Measurements from ENCODE around the gene VWA3B. TPM values are rescaled to one million over a fixed set of nuclear protein-coding genes. Genes with fewer than 3 reads are reported as not detected.

The VWA3B gene
- total and polyA plus RNA-seq, 4 donors, result 3.5 to 29.2 (median 11.2) TPM

DNA sequence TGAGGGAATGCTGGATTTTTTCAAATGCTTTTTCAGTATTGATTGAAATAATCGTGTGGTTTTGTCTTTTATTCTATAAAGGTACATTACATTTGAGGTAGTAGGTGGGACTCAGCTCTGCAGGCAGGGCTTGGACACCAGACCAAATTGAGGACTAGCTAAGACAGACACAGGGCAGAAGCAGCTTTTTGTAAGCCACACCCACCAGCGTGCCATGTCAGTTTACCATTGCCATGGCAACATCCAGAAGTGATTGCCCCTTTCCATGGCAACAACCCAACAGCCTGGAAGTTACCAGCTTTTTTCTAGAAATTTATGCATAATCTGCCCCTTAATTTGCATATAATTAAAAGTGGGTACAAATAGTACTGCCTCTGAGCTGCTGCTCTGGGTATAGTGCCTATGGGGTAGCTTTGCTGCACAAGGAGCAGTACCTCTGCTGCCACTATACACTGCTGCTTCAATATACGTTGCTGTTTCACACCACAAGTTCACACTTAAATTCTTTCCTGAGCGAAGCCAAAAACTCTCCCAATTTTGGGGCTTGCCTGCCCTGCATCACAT, 23.6 kb upstream of the VWA3B start:
- TF ChIP-seq, protein P1, sequence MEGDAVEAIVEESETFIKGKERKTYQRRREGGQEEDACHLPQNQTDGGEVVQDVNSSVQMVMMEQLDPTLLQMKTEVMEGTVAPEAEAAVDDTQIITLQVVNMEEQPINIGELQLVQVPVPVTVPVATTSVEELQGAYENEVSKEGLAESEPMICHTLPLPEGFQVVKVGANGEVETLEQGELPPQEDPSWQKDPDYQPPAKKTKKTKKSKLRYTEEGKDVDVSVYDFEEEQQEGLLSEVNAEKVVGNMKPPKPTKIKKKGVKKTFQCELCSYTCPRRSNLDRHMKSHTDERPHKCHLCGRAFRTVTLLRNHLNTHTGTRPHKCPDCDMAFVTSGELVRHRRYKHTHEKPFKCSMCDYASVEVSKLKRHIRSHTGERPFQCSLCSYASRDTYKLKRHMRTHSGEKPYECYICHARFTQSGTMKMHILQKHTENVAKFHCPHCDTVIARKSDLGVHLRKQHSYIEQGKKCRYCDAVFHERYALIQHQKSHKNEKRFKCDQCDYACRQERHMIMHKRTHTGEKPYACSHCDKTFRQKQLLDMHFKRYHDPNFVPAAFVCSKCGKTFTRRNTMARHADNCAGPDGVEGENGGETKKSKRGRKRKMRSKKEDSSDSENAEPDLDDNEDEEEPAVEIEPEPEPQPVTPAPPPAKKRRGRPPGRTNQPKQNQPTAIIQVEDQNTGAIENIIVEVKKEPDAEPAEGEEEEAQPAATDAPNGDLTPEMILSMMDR (IDR thresholded peaks at IDR 0.05; ENCODE audit: control extremely low read depth, extremely low read depth), result no peak
- ATAC-seq (ENCODE audit: insufficient read depth, low FRiP score) (no peak), DNase-seq (no peak)
- Histone ChIP-seq H3K27ac (ENCODE audit: low read depth in 1 of 2, low read length in 1 of 2) (no peak overlapping the region), H3K9me3 (ENCODE audit: control insufficient read depth in 4 of 4, insufficient read depth in 3 of 4, low read length in 3 of 4) (peaks cover 0 to 1% (median 0%) of the 10 kb centered on the region in 4 donors), H3K9ac (ENCODE audit: insufficient read depth in 1 of 2, low read length in 2 of 2) (no peak overlapping the region), H3K27me3 (ENCODE audit: control insufficient read depth in 3 of 3, insufficient read depth in 3 of 3, low read length in 2 of 3) (no peaks in the 10 kb centered on the region), H3K36me3 (ENCODE audit: control insufficient read depth in 4 of 4, insufficient read depth in 4 of 4, low read length in 4 of 4) (no peaks in the 10 kb centered on the region), H3K4me3 (no peak overlapping the region), H3K4me1 (ENCODE audit: control insufficient read depth in 5 of 5, insufficient read depth in 5 of 5, low read length in 5 of 5) (no peaks in the 10 kb centered on the region)
- WGBS, 2 donors, result 74 to 88% methylated on average over 4 of the region's 4 CpGs

DNA sequence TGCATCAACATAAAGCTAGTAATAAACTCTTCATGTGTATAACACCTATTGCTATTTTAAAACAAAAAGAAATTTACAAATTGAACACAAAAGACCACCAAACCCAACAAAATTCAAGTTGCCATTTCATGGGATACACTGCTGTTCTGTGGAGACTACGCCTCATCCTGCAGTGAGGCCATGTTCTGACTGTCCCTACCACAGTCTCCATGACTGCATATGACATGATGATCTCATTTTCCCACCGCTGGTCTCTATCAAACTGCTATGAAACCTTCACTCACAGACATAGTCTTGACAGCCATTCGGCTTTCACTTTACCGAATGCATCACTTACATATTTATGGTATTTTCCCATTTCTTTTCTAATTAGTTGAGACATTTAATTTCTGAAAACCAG, 21.2 kb upstream of the VWA3B start:
- ATAC-seq (ENCODE audit: insufficient read depth, low FRiP score) (no peak), DNase-seq (no peak)
- 91 to 96% methylated on average over 4 of the region's 4 CpGs for WGBS, 2 donors
- Histone ChIP-seq H3K27me3 (ENCODE audit: control insufficient read depth in 3 of 3, insufficient read depth in 3 of 3, low read length in 2 of 3) (no peaks in the 10 kb centered on the region), H3K9me3 (ENCODE audit: control insufficient read depth in 4 of 4, insufficient read depth in 3 of 4, low read length in 3 of 4) (no peaks in the 10 kb centered on the region), H3K27ac (ENCODE audit: low read depth in 1 of 2, low read length in 1 of 2) (no peak overlapping the region), H3K36me3 (ENCODE audit: control insufficient read depth in 4 of 4, insufficient read depth in 4 of 4, low read length in 4 of 4) (no peaks in the 10 kb centered on the region), H3K4me1 (ENCODE audit: control insufficient read depth in 5 of 5, insufficient read depth in 5 of 5, low read length in 5 of 5) (peaks cover 0 to 2% (median 0%) of the 10 kb centered on the region in 5 donors), H3K9ac (ENCODE audit: insufficient read depth in 1 of 2, low read length in 2 of 2) (no peak overlapping the region), H3K4me3 (no peak overlapping the region)
- TF ChIP-seq, protein P1 (IDR thresholded peaks at IDR 0.05; ENCODE audit: control extremely low read depth, extremely low read depth), result no peak

DNA sequence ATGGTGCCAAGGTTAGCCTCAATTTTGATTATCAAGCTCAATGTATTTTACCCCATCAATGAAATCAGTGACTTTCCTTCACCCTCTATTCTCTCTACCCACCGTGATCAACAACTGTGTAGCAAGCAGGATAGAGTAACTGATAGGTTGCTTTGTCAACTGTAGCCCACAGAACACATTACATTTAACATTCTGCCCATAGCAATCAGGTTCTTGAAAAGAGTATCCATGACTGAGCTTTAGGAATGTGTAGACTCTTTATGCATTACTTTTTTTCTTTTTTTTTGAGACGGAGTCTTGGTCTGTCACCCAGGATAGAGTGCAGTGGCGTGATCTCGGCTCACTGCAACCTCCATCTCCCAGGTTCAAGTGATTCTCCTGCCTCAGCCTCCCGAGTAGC, 19.8 kb upstream of the VWA3B start:
- Histone ChIP-seq H3K27ac (ENCODE audit: low read depth in 1 of 2, low read length in 1 of 2) (no peak overlapping the region), H3K9ac (ENCODE audit: insufficient read depth in 1 of 2, low read length in 2 of 2) (no peak overlapping the region), H3K4me3 (no peak overlapping the region), H3K9me3 (ENCODE audit: control insufficient read depth in 4 of 4, insufficient read depth in 3 of 4, low read length in 3 of 4) (no peaks in the 10 kb centered on the region), H3K27me3 (ENCODE audit: control insufficient read depth in 3 of 3, insufficient read depth in 3 of 3, low read length in 2 of 3) (no peaks in the 10 kb centered on the region), H3K4me1 (ENCODE audit: control insufficient read depth in 5 of 5, insufficient read depth in 5 of 5, low read length in 5 of 5) (peaks cover 0 to 2% (median 0%) of the 10 kb centered on the region in 5 donors), H3K36me3 (ENCODE audit: control insufficient read depth in 4 of 4, insufficient read depth in 4 of 4, low read length in 4 of 4) (no peaks in the 10 kb centered on the region)
- ATAC-seq (ENCODE audit: insufficient read depth, low FRiP score), result no peak
- WGBS, 2 donors, result 90 to 100% methylated on average over 5 of the region's 5 CpGs
- DNase-seq, result no peak
- TF ChIP-seq, protein P1 (IDR thresholded peaks at IDR 0.05; ENCODE audit: control extremely low read depth, extremely low read depth), result no peak

GRCh38 chr2:98070081-98070480, 16.9 kb upstream of the VWA3B start:
- TF ChIP-seq, protein P1 (IDR thresholded peaks at IDR 0.05; ENCODE audit: control extremely low read depth, extremely low read depth), result no peak
- no peak for DNase-seq
- no peak overlapping the region for H3K9ac ChIP-seq (ENCODE audit: insufficient read depth in 1 of 2, low read length in 2 of 2)
- H3K4me3 ChIP-seq, result no peak overlapping the region
- ATAC-seq (ENCODE audit: insufficient read depth, low FRiP score), result no peak
- no peaks in the 10 kb centered on the region for H3K27me3 ChIP-seq (ENCODE audit: control insufficient read depth in 3 of 3, insufficient read depth in 3 of 3, low read length in 2 of 3)
- WGBS, 2 donors, result 76 to 84% methylated on average over 11 of the region's 11 CpGs
- no peaks in the 10 kb centered on the region for H3K36me3 ChIP-seq (ENCODE audit: control insufficient read depth in 4 of 4, insufficient read depth in 4 of 4, low read length in 4 of 4)
- H3K27ac ChIP-seq (ENCODE audit: low read depth in 1 of 2, low read length in 1 of 2), result no peak overlapping the region
- peaks cover 0 to 2% (median 0%) of the 10 kb centered on the region in 5 donors for H3K4me1 ChIP-seq (ENCODE audit: control insufficient read depth in 5 of 5, insufficient read depth in 5 of 5, low read length in 5 of 5)
- H3K9me3 ChIP-seq (ENCODE audit: control insufficient read depth in 4 of 4, insufficient read depth in 3 of 4, low read length in 3 of 4), result peaks cover 0 to 5% (median 1%) of the 10 kb centered on the region in 4 donors
